GM10847 (cell line): ENCODE measurements around the gene SNUPN.

Experiments used
- POLR2A ChIP-seq: IDR thresholded peaks from 2 replicates; pipeline ENCODE4 v1.6.1; 2011; ENCODE audit not compliant: insufficient read length; ENCODE audit errors: extremely low read depth

SNUPN gene

GRCh38 chr15:75625542-75626347, at the start of gene SNUPN:
SNUPN (minus strand) TSS chr15:75625725; CDS start chr15:75621051, 4,674 bp downstream.
- TF ChIP-seq POLR2A: peak; percentile 77

- TF ChIP-seq POLR2A: no peak
Measured at GRCh38 chr15:75674366-75674765, 48.8 kb upstream of the SNUPN start.

GRCh38 chr15:75673426-75674235, 48.1 kb upstream of the SNUPN start:
- TF ChIP-seq POLR2A: no peak

GRCh38 chr15:75672646-75673425, 47.3 kb upstream of the SNUPN start:
- no peak for TF ChIP-seq POLR2A

GRCh38 chr15:75671730-75672602, 46.4 kb upstream of the SNUPN start:
- TF ChIP-seq POLR2A: no peak

GRCh38 chr15:75669879-75670212, 44.3 kb upstream of the SNUPN start:
- no peak for TF ChIP-seq POLR2A

GRCh38 chr15:75669191-75669878, 43.8 kb upstream of the SNUPN start:
- TF ChIP-seq POLR2A: no peak

GRCh38 chr15:75666823-75667501, 41.4 kb upstream of the SNUPN start:
- no peak for TF ChIP-seq POLR2A

GRCh38 chr15:75663931-75664421, 38.5 kb upstream of the SNUPN start:
- TF ChIP-seq POLR2A: no peak

GRCh38 chr15:75662823-75663519, 37.4 kb upstream of the SNUPN start:
- no peak for TF ChIP-seq POLR2A

- TF ChIP-seq POLR2A: no peak
Measured at GRCh38 chr15:75661756-75662140, 36.2 kb upstream of the SNUPN start.

- no peak for TF ChIP-seq POLR2A
Measured at GRCh38 chr15:75661100-75661755, 35.7 kb upstream of the SNUPN start.
